IMR-90 (cell line): Measurements from ENCODE around the gene SPATA32. TPM values are rescaled to one million over a fixed set of nuclear protein-coding genes. Genes with fewer than 3 reads are reported as not detected.
"Not testable (repeated sequence)": the region's sequence is repeated elsewhere in the genome, so short reads cannot be mapped to it uniquely, and the experiment has no call there.

ENCODE experiments used
- ATAC-seq: fragments of 200-7000 bp; cut with Tn5 transposase; 2 replicates; pipeline ENCODE4 v1.9.1; 2020; ENCODE audit warnings: low read depth, mild to moderate bottlenecking, moderate library complexity
- BruUV-seq: library from RNA; stranded (reverse); fragments of 400-500 nt; replicated peaks from 2 replicates; lab custom pipeline; 2021; lab: Mats Ljungman, UMichigan
- CTCF ChIA-PET: fragments of 300-600 bp; formaldehyde crosslinking; extraction: SDS; loops from one replicate; lab custom pipeline; 2021; ENCODE audit warnings: antibody characterized with exemption; lab: Yijun Ruan, JAX
- POLR2A ChIA-PET: fragments of 300-600 bp; sonication (Branson Sonifier 250); formaldehyde crosslinking; loops from one replicate; lab custom pipeline; 2022; ENCODE audit warnings: antibody characterized with exemption; ENCODE audit not compliant: unreplicated experiment; lab: Charles Lee
- DNase-seq: peaks from one replicate; pipeline ENCODE4 v3.0.0; 2013
- H2AFZ ChIP-seq: replicated peaks from 2 replicates; pipeline ENCODE3; 2013; ENCODE audit warnings: low read length, mild to moderate bottlenecking; ENCODE audit not compliant: poor library complexity
- H2AK5ac ChIP-seq: 2 replicates; pipeline ENCODE4 v1.6.1; 2013; ENCODE audit warnings: low read depth, low read length, inconsistent platforms
- H2AK9ac ChIP-seq: replicated peaks from 2 replicates; pipeline ENCODE3; 2013; ENCODE audit warnings: mild to moderate bottlenecking, low read depth, low read length, moderate library complexity; ENCODE audit not compliant: poor library complexity
- H2BK120ac ChIP-seq: 2 replicates; pipeline ENCODE4 v1.6.1; 2013; ENCODE audit warnings: low read depth, low read length, inconsistent platforms
- H2BK15ac ChIP-seq: 3 replicates; pipeline ENCODE4 v1.6.1; 2013; ENCODE audit warnings: low read depth, low read length, inconsistent platforms
- H2BK20ac ChIP-seq: 2 replicates; pipeline ENCODE4 v1.6.1; 2013; ENCODE audit warnings: low read depth, mild to moderate bottlenecking, inconsistent platforms, low read length, moderate library complexity
- H2BK5ac ChIP-seq: 2 replicates; pipeline ENCODE4 v1.6.1; 2013; ENCODE audit warnings: mild to moderate bottlenecking, low read depth, low read length, inconsistent platforms; ENCODE audit not compliant: poor library complexity, severe bottlenecking
- H3K14ac ChIP-seq: replicated peaks from 2 replicates; pipeline ENCODE4 v1.6.1; 2013; ENCODE audit warnings: low read depth, low read length, inconsistent platforms
- H3K18ac ChIP-seq: 2 replicates; pipeline ENCODE4 v1.6.1; 2013; ENCODE audit warnings: low read depth, low read length, control low read depth
- H3K23ac ChIP-seq: 2 replicates; pipeline ENCODE4 v1.6.1; 2013; ENCODE audit warnings: low read depth, low read length, inconsistent platforms
- H3K27ac ChIP-seq: 2 replicates; pipeline ENCODE4 v1.5.1; 2013; ENCODE audit warnings: mild to moderate bottlenecking, control low read depth, low read length; ENCODE audit not compliant: insufficient read depth
- H3K27me3 ChIP-seq: 2 replicates; pipeline ENCODE4 v1.6.1; 2013; ENCODE audit warnings: low read length; ENCODE audit not compliant: control insufficient read depth, insufficient read depth
- H3K36me3 ChIP-seq: 2 replicates; pipeline ENCODE4 v1.6.1; 2013; ENCODE audit warnings: low read length, mixed read lengths; ENCODE audit not compliant: control insufficient read depth, insufficient read depth
- H3K4ac ChIP-seq: 2 replicates; pipeline ENCODE4 v1.6.1; 2013; ENCODE audit warnings: low read depth, low read length, inconsistent platforms
- H3K4me1 ChIP-seq: 2 replicates; pipeline ENCODE4 v1.6.1; 2013; ENCODE audit warnings: low read length, mixed read lengths; ENCODE audit not compliant: control insufficient read depth, insufficient read depth
- H3K4me2 ChIP-seq: 2 replicates; pipeline ENCODE4 v1.6.1; 2013; ENCODE audit warnings: low read depth, mild to moderate bottlenecking, control low read depth, low read length, moderate library complexity
- H3K4me3 ChIP-seq: 2 replicates; pipeline ENCODE4 v1.5.1; 2013; ENCODE audit warnings: low read depth, mild to moderate bottlenecking, control low read depth, low read length, moderate library complexity; ENCODE audit not compliant: insufficient read depth
- H3K56ac ChIP-seq: 2 replicates; pipeline ENCODE4 v1.6.1; 2013; ENCODE audit warnings: low read length, inconsistent platforms; ENCODE audit not compliant: insufficient read depth; ENCODE audit errors: extremely low read depth
- H3K79me1 ChIP-seq, 2 experiments: 2 replicates each; pipeline ENCODE4 v1.6.1; 2013; ENCODE audit warnings: low read length in 2 of 2, inconsistent platforms in 1 of 2, low read depth in 1 of 2
- H3K9ac ChIP-seq: 2 replicates; pipeline ENCODE4 v1.6.1; 2013; ENCODE audit warnings: low read depth, low read length, control low read depth
- H3K9me1 ChIP-seq: 2 replicates; pipeline ENCODE4 v1.6.1; 2013; ENCODE audit warnings: low read length, inconsistent platforms; ENCODE audit not compliant: insufficient read depth
- H3K9me3 ChIP-seq: 2 replicates; pipeline ENCODE4 v1.6.1; 2013; ENCODE audit warnings: low read length; ENCODE audit not compliant: control insufficient read depth, insufficient read depth
- H4K20me1 ChIP-seq: 2 replicates; pipeline ENCODE4 v1.6.1; 2013; ENCODE audit warnings: low read length, inconsistent platforms; ENCODE audit not compliant: insufficient read depth
- H4K5ac ChIP-seq: 2 replicates; pipeline ENCODE4 v1.6.1; 2013; ENCODE audit warnings: mild to moderate bottlenecking, low read depth, low read length, control low read depth
- H4K8ac ChIP-seq, 2 experiments: 2 replicates each; pipeline ENCODE4 v1.6.1; 2013; ENCODE audit warnings: low read depth in 2 of 2, low read length in 2 of 2, control low read depth in 1 of 2, inconsistent platforms in 1 of 2
- H4K91ac ChIP-seq: 2 replicates; pipeline ENCODE4 v1.6.1; 2013; ENCODE audit warnings: low read depth, low read length, inconsistent platforms; ENCODE audit not compliant: insufficient read depth
- ELK1 ChIP-seq: fragments of 150-350 bp; IDR thresholded peaks from 2 replicates; pipeline ENCODE4 v1.6.1; 2016; ENCODE audit warnings: low read depth, mild to moderate bottlenecking, low read length, moderate library complexity, borderline replicate concordance
- MAZ ChIP-seq: IDR thresholded peaks from 2 replicates; pipeline ENCODE4 v1.6.1; 2012; ENCODE audit warnings: low read depth, mild to moderate bottlenecking, low read length, improper control_type of control experiment, moderate library complexity, borderline replicate concordance
- WGBS, 2 experiments: methylation state at CpG; one replicate each; pipeline versions ENCODE4 v1.1.5 to v1.1.7; 2013; ENCODE audit warnings: missing lambda C conversion rate in 2 of 2; ENCODE audit not compliant: insufficient read length in 1 of 2; ENCODE audit errors: extremely low coverage in 2 of 2; 5-methylcytosine and 5-hydroxymethylcytosine counted together
- dilution Hi-C: fragments of 300-500 bp; cut with HindIII; formaldehyde crosslinking; loops from one replicate; pipeline ENCODE4 v1.14.3; 2018; ENCODE audit warnings: low sequenced_read_pairs; ENCODE audit not compliant: unreplicated experiment
- in situ Hi-C: fragments of 300-500 bp; cut with MboI; formaldehyde crosslinking; loops from 3 replicates; pipeline ENCODE4 v1.14.3; 2019; ENCODE audit warnings: low sequenced_read_pairs, inconsistent platforms, mixed read lengths
- intact Hi-C: fragments of 100-400 bp; cut with micrococcal nuclease; formaldehyde crosslinking; loops from 2 replicates; pipeline ENCODE4 v1.10.0; 2022
- polyA plus RNA-seq, 3 experiments: library from polyadenylated mRNA; depleted of rRNA; stranded (reverse); fragments of >200 nt; gene quantifications; 2 replicates each; pipeline ENCODE4 v1.2.3, GENCODE V29; 2012; ENCODE audit warnings: low replicate concordance in 1 of 3
- total RNA-seq: library from RNA; depleted of rRNA; stranded (reverse); fragments of >200 nt; gene quantifications from 2 replicates; pipeline ENCODE4 v1.2.3, GENCODE V29; 2012

Gene SPATA32
- total and polyA plus RNA-seq, 2 of the 4 experiments (the other 2 are of a cell fraction) = 0.18 TPM; not detected in 1

DNA sequence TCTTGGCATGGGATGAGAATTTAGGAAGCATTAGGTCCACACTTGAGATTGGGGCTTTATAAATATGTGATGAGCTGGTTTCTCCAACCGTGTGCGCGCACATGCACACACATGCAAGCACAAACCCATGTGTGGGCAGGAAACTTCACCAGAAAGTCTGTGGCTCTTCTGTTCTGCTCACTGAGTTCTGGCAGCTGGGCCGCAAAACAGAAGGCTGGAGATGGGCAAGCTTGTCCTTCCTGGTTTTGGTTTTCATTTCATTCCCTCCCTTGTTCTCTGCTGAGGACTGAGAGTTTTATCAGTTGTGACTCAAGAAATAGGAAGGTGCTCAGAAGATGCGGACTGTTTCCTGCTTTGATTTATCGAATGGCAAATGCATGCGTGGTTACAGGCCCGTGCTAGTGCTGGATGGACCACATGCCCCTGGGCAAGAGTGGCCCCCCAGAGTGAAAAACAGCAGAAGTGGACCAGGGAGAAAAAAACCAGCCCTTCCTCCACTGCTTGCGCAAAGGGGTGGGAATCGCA lies 40.8 kb upstream of the SPATA32 start:
- WGBS, 2 experiments = 72% methylated on average over 4 of the region's 10 CpGs; no CpG with 5 or more reads in 1 of the 2 experiments
- Histone ChIP-seq H3K36me3 (peaks cover 6% of the 10 kb centered on the region; the same call in 1 of the 2 replicates), H3K4ac (peak overlapping the region; percentile 5), H3K4me2 (no peak overlapping the region), H3K4me1 (peaks cover 24% of the 10 kb centered on the region), H2AK5ac (no peak overlapping the region), H3K9me1 (peaks cover 32% of the 10 kb centered on the region), H3K4me3 (no peak overlapping the region), H2BK15ac (no peak overlapping the region), H2BK5ac (peak overlapping the region; percentile 0), H2BK20ac (no peak overlapping the region), H4K20me1 (peaks cover 54% of the 10 kb centered on the region), H3K27ac (peak overlapping the region; percentile 9; the same call in 1 of the 2 replicates), H2AFZ (no peak overlapping the region), H3K27me3 (no peaks in the 10 kb centered on the region), H2BK120ac (peak overlapping the region; percentile 3; the same call in 1 of the 2 replicates), H3K79me1 (peaks cover 44 to 79% of the 10 kb centered on the region in 2 experiments), H3K23ac (no peak overlapping the region), H4K8ac (no peak overlapping the region), H3K9ac (no peak overlapping the region), H4K91ac (no peak overlapping the region), H3K14ac (peak overlapping the region; percentile 27; the same call in 1 of the 2 replicates), H4K5ac (no peak overlapping the region), H3K18ac (no peak overlapping the region), H3K9me3 (no peaks in the 10 kb centered on the region), H3K56ac (no peak overlapping the region), H2AK9ac (peak overlapping the region; percentile 52)
- TF ChIP-seq MAZ (no peak), ELK1 (no peak)
- DNase-seq = peak; percentile 76
- intact Hi-C loops (no loop called here), dilution Hi-C loops (no loop called here), in situ Hi-C loops (no loop called here)
- ChIA-PET POLR2A (no interaction called here), CTCF (no interaction called here)
- ATAC-seq = peak; percentile 15; the same call in 1 of the 2 replicates
- no TSS peak for BruUV-seq

GRCh38 chr17:45302220-45302619 lies 40.3 kb upstream of the SPATA32 start:
- intact Hi-C loops, H2AFZ ChIP-seq, BruUV-seq, H4K5ac ChIP-seq, H2AK5ac ChIP-seq, H2AK9ac ChIP-seq, H3K27ac ChIP-seq, H3K23ac ChIP-seq, H3K14ac ChIP-seq, H4K8ac ChIP-seq, H2BK20ac ChIP-seq, H3K9ac ChIP-seq, H3K56ac ChIP-seq, H2BK15ac ChIP-seq, DNase-seq, H3K4me2 ChIP-seq, H2BK120ac ChIP-seq, POLR2A ChIA-PET, H4K91ac ChIP-seq, ATAC-seq, H3K18ac ChIP-seq, dilution Hi-C loops, H2BK5ac ChIP-seq, in situ Hi-C loops, H3K9me3 ChIP-seq, H3K4ac ChIP-seq, H3K27me3 ChIP-seq, H3K36me3 ChIP-seq, H3K4me3 ChIP-seq: not testable (repeated sequence)
- Histone ChIP-seq H4K20me1 (peaks cover 52% of the 10 kb centered on the region), H3K4me1 (peaks cover 21% of the 10 kb centered on the region), H3K9me1 (peaks cover 30% of the 10 kb centered on the region), H3K79me1 (peaks cover 44 to 76% of the 10 kb centered on the region in 2 experiments)
- CTCF ChIA-PET = interaction anchor here (0.6 kb wide), 1 partner anchor 18 kb away, joined by 3 read pairs; no protein-coding TSS in a partner anchor
- WGBS, 2 experiments = 94% methylated on average over 3 of the region's 9 CpGs; no CpG with 5 or more reads in 1 of the 2 experiments
